Cortex of kidney (tissue), 1 donor: ENCODE results near the gene MSX1.
"Not testable (repeated sequence)": the region's sequence is repeated elsewhere in the genome, so short reads cannot be mapped to it uniquely, and the experiment has no call there.

ENCODE experiments used
- DNase-seq: peaks from one replicate; lab custom pipeline; 2025; lab: John Stamatoyannopoulos, UW

MSX1 gene

DNA sequence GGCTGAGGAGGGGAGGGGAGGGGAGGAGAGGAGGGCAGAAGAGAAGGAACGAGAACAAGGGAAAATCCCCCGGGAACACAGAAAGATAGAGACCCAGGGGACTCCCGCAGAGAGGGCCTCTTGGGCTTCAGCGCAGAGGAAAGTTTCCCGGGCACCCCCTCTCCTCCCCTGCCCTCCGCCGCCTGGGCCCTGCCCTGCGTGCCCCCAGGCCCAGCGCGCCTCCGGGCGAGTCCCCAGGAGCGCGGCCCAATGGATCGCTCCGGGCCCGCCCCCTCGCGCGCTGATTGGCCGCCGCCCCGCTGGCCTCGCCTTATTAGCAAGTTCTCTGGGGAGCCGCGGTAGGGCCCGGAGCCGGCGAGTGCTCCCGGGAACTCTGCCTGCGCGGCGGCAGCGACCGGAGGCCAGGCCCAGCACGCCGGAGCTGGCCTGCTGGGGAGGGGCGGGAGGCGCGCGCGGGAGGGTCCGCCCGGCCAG is at the start of gene MSX1:
TSS of gene MSX1 (plus strand) at position 341 of the 474 bp plus-strand sequence. CDS start 235 bp downstream, outside the sequence.
- no peak for DNase-seq

DNA sequence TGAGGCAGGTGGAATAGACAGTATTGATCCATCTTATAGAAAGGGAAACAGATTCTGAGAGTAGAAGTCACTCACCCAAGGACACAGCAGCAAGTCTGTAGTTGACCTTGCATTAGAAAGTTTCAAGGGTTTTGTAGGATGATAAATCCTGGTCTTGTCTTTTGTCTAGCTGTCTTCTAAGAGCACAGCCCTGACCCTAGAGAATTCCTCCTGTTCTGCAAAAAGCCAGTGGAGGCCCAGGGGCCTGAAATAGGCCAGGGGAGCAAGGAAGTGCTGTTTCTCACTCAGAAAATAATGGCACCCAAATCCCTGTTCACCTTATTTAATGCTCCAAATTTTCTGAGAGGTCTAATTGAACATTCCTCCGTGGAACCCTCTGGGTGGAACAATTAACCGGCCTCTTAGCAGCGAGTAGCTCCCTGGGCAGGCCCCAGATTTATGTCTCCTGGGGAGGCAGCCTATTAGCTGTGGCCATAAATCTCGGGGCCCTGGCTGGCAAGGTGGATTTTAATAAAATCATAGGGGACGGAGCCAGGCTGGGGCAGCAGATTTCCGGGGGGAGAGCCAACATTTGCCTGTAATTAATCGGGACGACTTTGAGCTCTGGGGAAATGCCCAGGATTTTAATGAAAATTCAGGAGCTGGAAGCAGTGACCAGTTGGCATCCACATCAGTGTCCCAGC is 49.2 kb upstream of the MSX1 start:
- DNase-seq, result no peak

- DNase-seq, result no peak
Measured at GRCh38 chr4:4810778-4811177, 48.7 kb upstream of the MSX1 start.

- no peak for DNase-seq
Measured at GRCh38 chr4:4812145-4812794, 47.2 kb upstream of the MSX1 start.

- DNase-seq, result no peak
Measured at GRCh38 chr4:4818415-4819212, 40.9 kb upstream of the MSX1 start.

DNA sequence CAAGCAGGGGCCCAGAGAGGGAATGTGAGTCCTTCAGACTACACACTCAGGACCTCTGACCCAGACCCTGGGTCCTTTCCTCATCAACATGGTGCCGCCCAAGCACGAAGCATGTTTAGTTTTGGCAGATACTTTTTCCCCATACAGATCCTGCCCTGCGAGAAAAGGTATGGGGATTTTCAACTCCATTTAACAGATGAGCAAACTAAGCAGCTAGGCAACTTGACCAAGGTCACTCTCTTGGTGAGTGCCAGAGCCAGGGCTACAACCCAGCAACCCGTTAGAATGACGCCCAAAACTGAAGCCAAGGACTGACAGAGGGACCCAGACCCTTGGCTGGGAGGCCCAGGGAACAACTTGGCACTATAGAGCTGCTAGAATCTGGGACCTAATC is 40.3 kb upstream of the MSX1 start:
- DNase-seq, result no peak

GRCh38 chr4:4820261-4820660 is 39.2 kb upstream of the MSX1 start:
- DNase-seq, result no peak

- DNase-seq, result no peak
Measured at GRCh38 chr4:4820739-4821138, 38.7 kb upstream of the MSX1 start.

DNA sequence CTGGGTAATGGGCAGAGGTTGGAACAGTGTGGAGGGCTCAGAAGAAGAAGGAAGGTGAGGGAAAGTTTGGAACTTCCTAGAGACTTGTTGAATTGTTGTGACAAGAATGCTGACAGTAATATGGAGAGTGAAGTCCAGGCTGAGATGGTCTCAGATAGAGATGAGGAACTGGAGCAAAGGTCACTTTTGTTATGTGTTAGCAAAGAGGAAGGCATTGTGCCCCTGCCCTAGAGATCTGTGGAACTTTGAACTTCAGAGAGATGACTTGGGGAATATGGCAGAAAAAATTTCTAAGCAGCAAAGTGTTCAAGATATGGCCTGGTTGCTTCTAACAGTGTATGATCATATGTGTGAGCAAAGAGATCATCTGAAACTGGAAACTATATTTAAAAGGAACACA is 37.9 kb upstream of the MSX1 start:
- DNase-seq, result no peak

- DNase-seq, result not testable (repeated sequence)
Measured at GRCh38 chr4:4822286-4822685, 37.2 kb upstream of the MSX1 start.

DNA sequence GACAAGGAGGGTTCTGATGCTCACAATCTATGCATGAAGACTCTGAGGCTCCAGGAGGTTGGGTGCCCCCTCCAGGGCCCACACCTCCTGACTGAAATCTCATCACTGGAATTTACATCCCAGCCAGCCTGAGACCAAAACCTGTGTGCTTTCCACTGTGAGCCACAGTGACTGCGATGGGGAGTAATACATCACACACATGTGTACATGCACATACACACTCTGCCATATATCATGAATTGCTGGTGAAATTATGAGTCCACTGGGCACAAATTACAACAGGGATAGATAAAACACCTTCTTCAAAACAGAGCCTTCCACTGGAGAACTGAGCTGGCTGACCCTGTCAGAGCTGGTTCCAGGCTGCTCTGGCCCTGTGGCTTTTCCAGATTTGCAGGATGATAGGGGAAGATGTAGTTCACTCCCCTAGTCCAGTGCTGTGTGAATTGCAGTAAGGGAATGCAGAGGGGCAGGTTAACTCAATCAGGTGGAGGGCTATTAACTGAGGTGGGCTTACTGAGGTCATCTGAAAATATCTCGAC is 35.8 kb upstream of the MSX1 start:
- DNase-seq, result no peak

- no peak for DNase-seq
Measured at GRCh38 chr4:4824232-4824631, 35.2 kb upstream of the MSX1 start.

- no peak for DNase-seq
Measured at GRCh38 chr4:4825431-4825830, 34.0 kb upstream of the MSX1 start.

- no peak for DNase-seq
Measured at GRCh38 chr4:4829837-4830236, 29.6 kb upstream of the MSX1 start.

GRCh38 chr4:4831266-4831665 is 28.2 kb upstream of the MSX1 start:
- no peak for DNase-seq

GRCh38 chr4:4831825-4832224 is 27.6 kb upstream of the MSX1 start:
- no peak for DNase-seq

DNA sequence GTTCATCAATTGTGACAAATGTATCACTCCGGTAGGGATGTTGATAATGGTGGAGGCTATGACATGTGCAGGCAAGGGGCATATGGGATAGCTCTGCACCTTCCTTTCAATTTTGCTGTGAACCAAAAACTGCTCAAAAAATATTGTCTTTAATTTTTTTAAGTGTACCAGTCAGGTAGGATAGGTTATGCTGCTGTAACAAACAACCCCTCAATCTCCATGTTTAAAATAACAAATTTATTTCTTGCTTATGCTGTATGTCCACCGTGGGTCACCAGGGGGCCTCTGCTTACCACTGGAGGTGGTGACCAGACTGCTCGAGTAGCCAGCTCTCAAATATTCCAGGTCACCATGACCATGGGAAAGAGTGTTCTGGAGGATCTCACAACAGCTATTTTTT is 23.4 kb upstream of the MSX1 start:
- DNase-seq, result no peak

DNA sequence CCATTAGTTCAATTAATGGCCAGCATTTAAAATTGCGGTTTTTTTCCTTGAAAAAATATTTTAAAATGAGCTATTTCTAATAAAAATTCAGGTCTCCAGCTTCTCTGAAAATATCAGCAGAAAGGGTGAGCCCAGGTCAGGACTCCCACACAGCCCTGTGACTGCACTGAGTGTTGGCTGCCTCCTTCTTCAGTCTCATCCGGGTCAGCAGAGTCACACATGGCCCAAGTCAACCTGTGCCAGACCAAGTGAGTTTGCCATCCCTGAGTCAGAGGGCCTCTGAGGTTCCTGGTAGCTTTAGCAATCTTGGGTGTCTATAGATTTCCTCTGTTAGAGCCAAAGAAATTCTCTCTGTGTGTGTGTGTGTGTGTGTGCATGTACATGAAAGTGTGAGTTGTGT is 22.1 kb upstream of the MSX1 start:
- DNase-seq, result no peak

- no peak for DNase-seq
Measured at GRCh38 chr4:4838051-4838935, 21.2 kb upstream of the MSX1 start.

DNA sequence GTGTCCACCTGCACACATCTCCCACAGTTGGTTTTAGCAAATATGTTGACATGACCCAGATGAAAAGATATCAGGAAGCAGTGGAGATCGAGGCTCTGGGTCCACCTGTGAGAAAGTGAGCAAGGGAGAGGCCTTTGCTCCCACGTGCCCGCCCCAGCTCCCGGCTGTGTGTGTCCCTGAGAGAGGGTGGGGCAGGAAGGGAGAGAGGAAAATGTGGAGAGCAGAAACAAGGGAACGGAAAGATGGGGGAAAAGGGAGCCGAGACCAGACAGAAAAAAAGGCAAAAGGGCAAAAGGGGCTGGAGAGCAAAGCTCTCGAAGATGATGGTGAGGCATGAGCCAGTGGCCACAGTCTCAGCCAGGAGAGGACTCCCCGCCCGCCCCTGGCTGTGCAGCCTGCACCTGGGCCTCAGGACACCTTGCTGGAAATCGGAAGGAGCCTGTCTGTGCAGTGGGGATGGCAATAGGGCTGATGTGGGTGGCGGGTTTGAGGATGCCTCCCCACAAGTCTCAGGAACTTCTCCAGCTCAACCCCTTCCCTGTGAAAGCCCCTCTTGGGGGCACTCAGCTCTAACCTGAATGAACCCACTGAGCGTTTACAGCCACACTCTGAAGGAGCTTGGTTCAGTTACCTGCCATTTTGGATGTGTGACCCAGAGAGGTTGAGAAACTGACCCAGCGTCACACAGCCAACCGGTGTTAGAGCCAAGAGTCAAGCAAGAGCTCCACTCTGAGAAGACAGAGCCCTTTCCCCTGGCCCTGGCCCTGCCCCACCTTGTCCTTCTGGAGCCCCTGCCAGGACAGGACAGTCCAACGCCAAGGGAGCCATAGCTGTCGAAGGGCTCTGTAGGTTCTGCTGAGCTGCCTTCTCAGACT is 20.3 kb upstream of the MSX1 start:
- no peak for DNase-seq

- no peak for DNase-seq
Measured at GRCh38 chr4:4840351-4840750, 19.1 kb upstream of the MSX1 start.
